Dermis blood vessel endothelial cell (primary cell): ENCODE data around the gene RASSF10. TPM values are rescaled to one million over a fixed set of nuclear protein-coding genes. Genes with fewer than 3 reads are reported as not detected.

Experiments
- DNase-seq: peaks from one replicate; pipeline ENCODE4 v3.0.0; 2010
- total RNA-seq: library from RNA; depleted of rRNA; stranded (reverse); fragments of >200 nt; gene quantifications from 2 replicates; pipeline ENCODE4 v1.2.3, GENCODE V29; 2014

Gene RASSF10
- 1.4 and 5.1 TPM in 2 replicates for total RNA-seq

DNA sequence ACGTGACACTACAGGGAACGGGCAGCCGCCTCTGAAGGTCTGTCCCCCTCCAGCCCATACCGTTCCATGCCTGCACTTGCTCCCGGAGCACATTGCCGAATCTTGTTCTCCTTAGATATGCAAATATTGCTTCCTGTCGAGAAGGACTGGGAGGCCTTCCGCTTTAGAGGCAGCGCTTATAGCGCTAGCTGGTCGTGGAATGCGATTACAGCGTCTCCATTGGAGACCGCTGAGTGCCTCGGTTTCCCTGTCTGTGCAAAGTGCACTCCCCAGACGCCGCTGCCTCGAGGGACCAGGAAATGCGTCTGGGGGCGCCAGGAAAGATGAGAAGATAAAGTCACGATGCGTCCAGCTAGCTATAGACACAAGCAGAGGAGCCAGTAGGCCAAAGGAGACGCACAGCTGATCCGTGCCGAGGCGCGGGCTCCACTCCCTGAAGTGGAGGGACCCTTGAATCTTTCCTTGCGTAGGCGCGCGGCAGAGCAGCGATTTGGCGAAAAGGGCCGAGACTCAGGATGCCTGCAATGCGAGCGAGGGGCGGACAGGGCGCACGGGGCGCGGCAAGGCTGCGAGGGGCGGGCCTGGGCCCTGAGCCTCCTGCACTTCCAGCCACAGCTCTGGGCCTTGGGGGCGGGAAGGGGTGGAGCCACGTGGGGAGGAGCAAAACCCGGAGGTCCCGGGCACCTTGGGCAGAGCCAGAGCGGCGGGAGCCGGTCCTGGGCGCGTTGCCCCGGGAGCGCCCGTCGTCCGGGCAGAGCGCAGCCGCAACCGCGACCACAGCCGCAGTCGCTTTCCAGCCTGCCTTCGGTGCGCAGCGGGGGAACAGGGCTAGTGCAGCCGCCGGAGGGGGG, at the start of gene RASSF10:
TSS of gene RASSF10 (plus strand) at position 692 of the 851 bp plus-strand sequence. CDS start 261 bp downstream, outside the sequence.
- peak; percentile 18 for DNase-seq

GRCh38 chr11:12961615-12962014, 47.5 kb upstream of the RASSF10 start:
- DNase-seq = peak; percentile 23

GRCh38 chr11:12962306-12962705, 46.8 kb upstream of the RASSF10 start:
- no peak for DNase-seq

GRCh38 chr11:12963051-12963450, 46.1 kb upstream of the RASSF10 start:
- DNase-seq = no peak

- peak; percentile 79 for DNase-seq
Observed at GRCh38 chr11:12963792-12964536, 45.2 kb upstream of the RASSF10 start.

GRCh38 chr11:12964650-12965049, 44.5 kb upstream of the RASSF10 start:
- DNase-seq = no peak

GRCh38 chr11:12966002-12966401, 43.1 kb upstream of the RASSF10 start:
- DNase-seq = no peak

GRCh38 chr11:12968101-12968500, 41.0 kb upstream of the RASSF10 start:
- no peak for DNase-seq

GRCh38 chr11:12968826-12969225, 40.3 kb upstream of the RASSF10 start:
- no peak for DNase-seq

DNA sequence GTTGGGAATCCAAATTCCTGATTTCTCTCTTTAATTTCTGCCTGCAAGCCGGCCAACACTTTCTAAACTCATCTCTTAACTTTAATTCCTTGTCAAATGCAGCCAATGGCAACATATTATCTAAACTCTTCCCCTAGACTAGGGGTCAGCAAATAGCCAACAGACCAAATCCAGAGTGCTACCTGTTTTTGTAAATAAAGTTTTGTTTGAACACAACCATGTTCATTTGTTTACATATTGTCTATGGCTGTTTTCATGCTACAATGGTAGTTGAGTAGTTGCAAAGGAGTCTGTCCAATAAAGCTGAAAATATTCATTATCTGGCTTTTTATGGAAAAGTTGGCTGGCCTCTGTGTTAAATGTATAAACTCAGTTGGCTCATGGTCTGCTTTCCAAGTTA, 37.2 kb upstream of the RASSF10 start:
- DNase-seq = no peak

- DNase-seq = no peak
Observed at GRCh38 chr11:12973528-12974181, 35.5 kb upstream of the RASSF10 start.

- no peak for DNase-seq
Observed at GRCh38 chr11:12975195-12975594, 33.9 kb upstream of the RASSF10 start.

GRCh38 chr11:12979928-12980689, 29.0 kb upstream of the RASSF10 start:
- no peak for DNase-seq

DNA sequence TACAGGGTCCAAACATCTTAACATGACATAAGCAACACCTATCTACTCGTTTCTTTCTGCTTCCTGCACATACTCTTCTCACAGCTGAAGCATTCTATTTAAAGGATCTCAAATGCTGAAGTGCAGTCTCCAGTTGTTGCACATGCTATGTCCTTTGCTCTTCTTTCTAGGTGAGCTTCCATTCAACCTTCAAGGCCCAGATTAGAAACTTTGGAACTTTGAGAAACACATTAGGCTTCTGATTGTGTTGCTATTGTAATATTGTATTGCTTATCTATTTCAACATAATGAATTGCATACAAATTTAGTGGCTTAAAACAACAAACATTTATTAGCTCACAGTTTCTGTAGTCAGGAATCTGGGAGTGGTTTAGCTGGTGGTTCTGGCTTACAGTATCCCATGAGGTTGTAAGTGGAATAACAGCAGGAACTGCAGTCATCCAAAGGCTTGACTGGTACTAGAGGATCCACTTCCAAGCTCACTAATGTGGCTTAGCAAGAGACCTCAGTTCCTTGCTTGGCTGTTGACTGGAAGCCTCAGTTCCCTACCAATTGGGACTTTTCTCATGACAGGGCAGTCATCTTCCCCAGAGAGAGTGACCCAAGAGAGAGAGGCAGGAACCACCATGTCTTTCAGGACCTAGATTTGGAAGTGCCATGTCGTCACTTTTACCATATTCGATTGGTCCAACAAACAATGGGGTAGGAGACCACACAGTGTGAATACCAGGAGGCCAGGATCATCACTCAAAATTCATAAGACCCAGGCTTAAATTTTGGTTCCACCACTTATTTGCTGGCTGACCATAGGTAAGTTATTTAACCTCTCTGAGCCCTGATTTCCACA, 27.2 kb upstream of the RASSF10 start:
- DNase-seq = no peak

DNA sequence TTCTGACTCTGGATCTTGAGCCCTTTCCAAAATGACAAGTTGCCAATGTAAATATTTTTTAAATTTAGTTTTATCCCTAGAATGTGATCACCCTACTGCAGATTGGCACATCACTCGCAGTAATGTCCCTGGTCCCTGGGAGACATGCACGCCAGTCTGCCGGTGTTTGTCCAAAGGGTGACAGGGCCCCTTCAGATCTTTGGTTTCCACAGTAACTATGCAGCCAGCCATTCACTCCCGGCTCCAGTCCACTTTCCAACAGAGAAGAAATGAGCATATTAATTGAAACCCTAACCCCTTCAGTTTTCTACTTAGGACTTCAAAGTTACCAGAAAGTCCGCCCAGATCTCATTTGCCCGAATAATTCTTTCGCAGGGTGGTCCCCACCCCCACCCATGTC, 25.8 kb upstream of the RASSF10 start:
- DNase-seq = no peak

- no peak for DNase-seq
Observed at GRCh38 chr11:12986194-12986898, 22.8 kb upstream of the RASSF10 start.

DNA sequence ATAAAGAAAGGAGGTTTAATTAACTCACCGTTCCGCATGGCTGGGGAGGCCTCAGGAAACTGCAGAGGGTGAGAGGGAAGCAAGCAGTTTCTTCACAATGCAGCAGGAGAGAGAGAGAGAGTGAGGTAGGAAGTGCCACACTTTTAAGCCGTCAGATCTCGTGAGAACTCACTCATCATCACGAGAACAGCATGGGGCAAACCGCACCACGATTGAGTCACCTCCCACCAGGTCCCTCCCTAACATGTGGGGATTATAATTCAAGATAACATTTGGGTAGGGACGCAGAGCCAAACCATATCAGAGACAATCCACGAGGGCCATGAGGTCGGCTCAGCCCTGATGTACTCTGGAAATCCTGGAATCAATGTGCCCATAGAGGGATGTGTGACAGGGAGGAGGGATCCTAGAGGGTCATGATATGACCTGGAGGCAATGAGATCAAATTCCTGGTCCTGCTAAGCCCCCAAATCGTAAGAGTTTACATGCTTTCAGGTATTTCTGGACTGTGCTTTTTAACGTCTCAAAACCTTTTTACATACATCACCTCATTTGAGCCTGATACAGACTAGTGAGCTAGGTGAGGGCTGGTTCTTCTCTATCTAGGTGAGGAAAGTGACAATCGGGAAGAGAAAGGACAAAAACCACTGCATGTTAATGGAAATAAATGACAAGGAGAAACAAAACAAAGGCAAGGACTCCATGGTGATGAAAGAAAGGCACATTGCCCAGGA, 19.5 kb upstream of the RASSF10 start:
- DNase-seq = no peak

- no peak for DNase-seq
Observed at GRCh38 chr11:12990162-12990480, 19.0 kb upstream of the RASSF10 start.

GRCh38 chr11:12991426-12991825, 17.7 kb upstream of the RASSF10 start:
- no peak for DNase-seq

DNA sequence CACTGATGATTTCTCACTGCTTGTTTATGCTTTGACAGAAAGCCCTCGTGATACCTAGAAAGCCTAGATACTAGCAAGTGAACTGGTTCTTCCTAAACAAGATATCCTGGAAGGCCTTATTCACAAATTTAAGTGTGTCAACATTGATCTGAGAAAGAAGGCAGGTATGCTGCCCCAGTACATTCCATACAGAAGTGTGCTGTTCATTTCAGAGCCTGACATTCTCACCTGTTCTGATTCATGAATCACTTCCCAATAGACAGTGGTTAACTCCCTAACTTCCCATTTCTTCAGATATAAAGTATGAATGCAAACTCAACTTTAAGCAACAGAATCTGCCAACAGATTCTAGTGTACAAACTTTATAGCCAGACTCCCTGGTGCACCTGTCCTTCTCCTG, 15.5 kb upstream of the RASSF10 start:
- DNase-seq = no peak
